Stimulated activated CD4-positive, alpha-beta T cell treated with anti-CD3 and anti-CD28 coated beads, Interleukin-12 subunit alpha, Interleukin-12 subunit beta, amount 100 ng/mL, for 48 hours (primary cell): ENCODE results near the gene ANKRD13C.

Experiments
- DNase-seq, 3 donors: peaks; one replicate each; pipeline ENCODE4 v3.0.0-alpha.2; 2020; ENCODE audit warnings: low read depth in 2 of 3, low spot score in 1 of 3

ANKRD13C gene

DNA sequence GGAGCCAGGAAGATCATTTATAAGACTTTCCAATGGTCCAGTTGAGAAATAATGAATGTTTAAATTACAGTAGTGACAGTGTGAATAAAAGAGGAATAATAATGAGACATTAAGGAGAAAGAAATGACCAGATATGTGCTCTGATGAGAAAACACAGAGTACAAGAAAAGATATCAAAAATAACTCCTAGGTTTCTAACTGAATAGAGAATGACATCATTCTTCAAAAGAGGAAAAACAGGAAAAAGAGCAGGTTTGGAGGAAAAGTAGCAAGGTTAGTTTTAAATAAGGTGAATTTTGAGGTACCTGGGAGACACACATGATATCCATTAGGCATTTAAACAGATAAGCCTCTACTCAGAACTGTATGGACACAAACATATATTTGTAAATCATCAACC lies 55.0 kb downstream of the ANKRD13C start:
- no peak for DNase-seq

DNA sequence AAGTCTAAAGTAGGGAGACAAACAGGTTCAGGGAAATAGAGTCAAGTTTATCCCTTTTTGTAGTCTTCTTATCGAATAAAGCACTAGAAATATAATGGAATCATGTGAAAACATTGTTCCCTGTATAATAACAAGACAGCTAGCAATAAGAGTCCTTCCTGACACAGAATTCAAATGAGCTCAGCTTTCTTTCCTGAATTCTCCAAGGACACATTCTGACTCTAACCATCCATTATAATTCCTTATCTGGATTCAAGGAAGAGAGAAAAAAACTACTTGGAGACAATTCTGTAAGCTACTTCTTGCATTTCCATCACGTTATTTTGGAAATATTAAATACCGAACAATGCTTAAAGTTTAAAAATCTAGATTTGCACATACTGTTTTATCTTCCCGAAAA lies 58.8 kb downstream of the ANKRD13C start:
- no peak for DNase-seq

DNA sequence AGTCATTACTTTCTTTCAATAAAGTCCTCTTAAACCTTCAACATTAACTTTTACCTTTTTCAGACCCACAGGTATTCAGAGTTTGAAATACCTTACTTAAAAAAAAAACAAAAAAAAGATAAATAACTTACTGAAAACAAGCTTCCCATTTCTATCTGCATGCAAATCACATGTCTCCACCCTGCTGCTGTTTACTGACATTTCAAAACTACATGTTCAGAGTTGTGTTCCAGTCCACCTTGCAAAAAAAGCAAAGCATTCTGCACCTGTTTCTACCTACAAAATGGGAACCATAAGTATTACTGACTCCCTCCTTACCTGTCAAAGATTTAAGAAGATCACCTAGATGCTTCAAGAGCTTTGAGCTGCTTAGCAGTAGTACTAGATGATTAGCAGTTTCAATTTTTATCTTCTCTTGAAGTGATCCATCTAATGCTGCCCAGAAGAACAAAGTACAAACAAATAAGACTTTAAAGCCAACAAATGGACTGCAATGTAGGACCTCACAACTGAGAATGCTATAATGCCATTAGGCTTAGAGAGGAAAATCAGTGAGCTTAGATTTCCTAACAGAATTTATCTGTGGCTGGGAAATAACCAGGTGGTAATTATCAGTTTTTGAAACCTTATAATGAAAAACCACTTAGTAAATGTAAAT lies 61.2 kb downstream of the ANKRD13C start:
- no peak for DNase-seq

- no peak for DNase-seq
These were observed 64.3 kb downstream of the ANKRD13C start for GRCh38 chr1:70290218-70290617.

DNA sequence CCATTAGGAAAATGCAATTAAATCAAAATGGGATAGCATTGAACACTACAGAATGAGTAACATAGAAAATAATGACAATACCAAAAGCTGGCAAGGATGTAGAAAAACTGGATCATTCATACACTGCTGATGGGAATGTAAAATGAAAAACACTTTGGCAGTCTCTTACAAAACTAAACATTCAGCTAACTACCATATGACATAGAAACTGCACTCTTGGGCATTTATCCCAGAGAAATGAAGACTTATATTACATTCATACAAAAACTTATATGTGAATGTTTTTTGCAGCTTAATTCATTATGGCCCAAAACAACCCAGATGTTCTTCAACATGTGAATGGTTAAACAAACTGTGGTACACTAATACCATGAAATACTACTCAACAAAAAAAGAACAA lies 66.4 kb downstream of the ANKRD13C start:
- no peak for DNase-seq

- no peak for DNase-seq
These were observed 68.1 kb downstream of the ANKRD13C start for GRCh38 chr1:70286453-70286852.

DNA sequence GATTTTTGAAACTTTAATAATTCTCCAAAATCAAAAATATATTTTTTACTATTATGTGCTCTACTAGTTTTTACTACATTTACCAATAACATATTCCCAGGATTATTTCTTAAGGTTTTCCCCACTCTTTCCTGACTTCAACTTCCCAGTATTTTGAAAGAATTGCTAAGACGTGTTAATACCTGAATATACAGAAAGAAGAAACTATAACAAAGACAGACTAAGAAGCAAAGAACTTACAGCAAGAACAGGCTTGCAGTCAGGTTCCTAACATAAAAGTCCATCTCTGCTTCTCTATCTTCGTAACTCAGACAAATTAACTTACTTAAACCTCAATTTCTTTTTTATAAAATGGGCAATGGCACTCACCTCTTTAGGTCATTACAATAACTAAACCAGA lies 70.2 kb downstream of the ANKRD13C start:
- no peak for DNase-seq

DNA sequence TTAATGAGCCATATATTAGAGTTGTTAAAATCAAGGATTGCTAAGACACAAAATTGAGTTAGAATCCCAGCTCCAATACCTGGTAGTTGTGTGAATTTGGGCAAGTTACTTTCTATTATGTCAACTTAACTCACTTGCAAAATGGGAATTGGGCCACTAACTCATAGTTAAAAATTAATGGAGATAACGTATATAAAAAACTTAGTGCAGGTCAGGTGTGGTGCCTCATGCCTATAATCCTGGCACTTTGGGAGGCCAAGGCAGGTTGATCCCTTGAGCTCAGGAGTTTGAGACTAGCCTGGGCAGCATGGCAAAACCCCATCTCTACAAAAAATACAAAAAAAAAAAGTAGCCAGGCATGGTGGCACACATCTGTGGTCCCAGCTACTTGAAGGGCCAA lies 75.8 kb downstream of the ANKRD13C start:
- DNase-seq = no peak

- DNase-seq = no peak
These were observed 76.6 kb downstream of the ANKRD13C start for GRCh38 chr1:70277875-70278274.

GRCh38 chr1:70265946-70266345 lies 88.6 kb downstream of the ANKRD13C start:
- no peak for DNase-seq

DNA sequence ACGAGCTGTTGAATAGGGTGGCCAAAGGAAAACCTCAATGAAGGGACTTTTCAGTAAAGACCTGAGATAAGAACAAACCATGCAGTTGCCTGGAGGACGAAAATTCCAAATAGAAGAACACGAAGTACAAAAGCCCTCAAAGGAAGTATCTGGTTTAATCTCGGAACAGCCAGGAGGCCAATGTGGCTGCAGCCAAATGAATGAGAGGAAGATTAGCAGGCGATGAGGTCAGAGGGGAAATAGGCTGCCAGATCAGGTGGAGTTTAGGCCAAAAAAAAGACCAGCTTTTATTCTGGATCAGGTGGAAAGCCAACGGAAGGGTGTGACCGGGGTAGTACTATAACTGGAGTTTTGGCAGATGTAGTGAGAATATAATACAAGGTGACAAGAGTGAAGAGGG lies 89.7 kb downstream of the ANKRD13C start:
- no peak for DNase-seq

DNA sequence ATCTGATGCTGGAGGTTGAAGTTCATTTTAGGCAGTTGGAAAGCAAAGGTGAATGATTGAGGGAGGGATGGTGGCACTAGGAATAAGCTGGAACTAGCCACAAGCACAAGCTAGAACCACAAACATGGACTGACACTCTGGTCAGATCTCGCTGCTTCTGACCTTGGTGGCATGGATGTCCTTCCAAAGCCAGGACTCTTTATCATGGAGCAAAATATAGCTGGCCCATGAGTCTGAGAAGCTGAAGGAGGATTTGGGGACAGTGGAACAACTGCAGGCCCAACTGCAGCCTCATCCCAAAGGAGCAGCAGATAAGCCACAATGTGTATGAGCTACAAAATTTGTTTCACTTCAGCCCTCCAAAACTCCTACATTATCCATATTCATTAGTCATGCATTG lies 97.9 kb downstream of the ANKRD13C start:
- DNase-seq = no peak

- DNase-seq = no peak
These were observed 105.8 kb downstream of the ANKRD13C start for GRCh38 chr1:70248729-70249128.

DNA sequence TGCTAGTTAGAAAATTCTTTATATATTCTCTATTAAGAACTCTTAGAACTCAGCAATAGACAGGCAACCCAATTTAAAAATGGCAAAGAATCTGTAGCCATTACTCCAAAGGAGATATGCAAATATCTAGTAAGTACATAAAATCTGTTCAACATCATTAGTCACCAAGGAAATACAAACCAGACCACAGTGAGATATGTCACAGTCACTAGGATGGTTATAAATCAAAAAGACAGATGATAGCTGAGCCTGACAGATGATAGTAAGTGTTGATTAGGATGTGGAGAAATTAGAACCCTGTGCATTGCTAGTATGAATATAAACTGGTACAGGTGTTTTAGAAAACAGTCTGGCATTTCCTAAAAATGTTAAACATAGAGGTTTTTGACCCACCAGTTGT lies 106.8 kb downstream of the ANKRD13C start:
- DNase-seq = no peak

DNA sequence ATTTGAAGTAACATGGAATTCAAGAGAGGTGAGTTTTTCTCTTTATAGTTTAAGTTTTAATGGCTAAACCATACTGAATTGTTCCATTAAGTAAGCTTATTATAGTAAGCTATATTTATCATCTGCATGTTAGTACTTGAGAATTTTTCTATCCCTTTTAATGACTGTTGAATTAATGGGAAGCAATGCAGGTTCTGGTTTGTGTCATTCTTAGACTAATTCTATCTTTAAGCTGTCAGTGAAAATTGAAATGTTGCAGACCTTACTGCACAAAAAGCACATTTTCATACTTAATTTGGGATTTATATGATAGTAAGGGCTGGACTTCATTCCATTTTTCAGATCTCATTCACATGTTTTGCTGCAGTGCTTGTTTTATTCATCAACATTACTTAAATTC lies 107.4 kb downstream of the ANKRD13C start:
- DNase-seq = no peak

DNA sequence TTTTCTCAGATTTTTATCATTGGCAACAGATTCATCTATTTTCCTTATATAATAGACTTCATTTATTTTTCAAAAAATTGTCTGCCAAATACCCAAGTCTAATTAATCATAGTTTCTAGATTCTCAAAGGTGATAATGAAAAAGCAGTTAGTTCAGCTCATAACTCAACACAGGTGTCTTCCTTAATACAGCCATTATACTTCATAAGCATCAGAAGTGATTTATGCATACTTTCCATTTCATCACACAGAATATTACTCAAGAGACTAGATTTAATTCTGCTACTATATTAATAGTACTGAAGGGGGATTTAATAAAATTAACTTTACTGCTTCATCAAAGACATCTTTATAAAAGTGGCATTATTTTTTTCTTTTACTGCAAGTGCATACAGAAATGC lies 114.6 kb downstream of the ANKRD13C start:
- no peak for DNase-seq

- no peak for DNase-seq
These were observed 119.8 kb downstream of the ANKRD13C start for GRCh38 chr1:70234733-70235132.

DNA sequence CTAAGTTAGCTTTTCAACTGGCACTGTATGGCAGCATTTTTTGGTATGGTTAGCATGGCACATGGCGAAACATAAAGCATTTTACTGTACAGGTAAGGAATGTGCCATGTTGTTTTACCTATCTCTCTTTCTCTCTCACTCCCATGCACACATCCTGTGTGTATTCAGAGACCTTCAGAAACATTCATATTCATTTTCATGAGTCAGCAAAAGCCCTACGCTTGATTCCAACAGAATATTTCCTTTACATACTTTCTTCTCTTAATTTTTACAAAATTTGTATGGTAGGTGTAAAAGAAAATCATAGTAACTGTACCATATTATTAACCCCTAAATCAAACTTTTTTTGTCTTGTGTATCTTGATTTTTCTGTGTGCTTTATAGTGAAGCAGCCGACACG lies 123.0 kb downstream of the ANKRD13C start:
- no peak for DNase-seq

GRCh38 chr1:70228670-70229069 lies 125.9 kb downstream of the ANKRD13C start:
- DNase-seq = no peak

GRCh38 chr1:70227439-70227838 lies 127.1 kb downstream of the ANKRD13C start:
- DNase-seq = no peak

DNA sequence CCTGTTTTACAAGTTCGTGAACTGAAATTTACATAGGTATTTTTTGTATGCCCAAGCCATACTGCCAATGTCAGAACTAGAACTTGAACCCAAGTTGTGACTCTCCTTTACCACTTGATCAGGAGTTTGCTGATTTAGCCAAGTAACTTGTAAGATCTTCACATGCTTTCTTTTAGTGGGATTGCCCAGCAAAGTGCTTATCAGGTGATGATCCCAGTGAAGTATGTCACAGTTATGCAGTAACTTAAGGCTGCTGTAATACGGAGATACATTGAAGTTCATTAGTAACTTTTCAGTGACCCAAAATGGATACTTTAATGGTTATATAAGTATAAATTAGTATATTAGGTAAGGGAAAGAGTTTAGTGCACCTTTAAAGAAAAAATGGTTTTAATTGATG lies 129.6 kb downstream of the ANKRD13C start:
- no peak for DNase-seq

GRCh38 chr1:70222716-70223235 lies 131.7 kb downstream of the ANKRD13C start:
- no peak for DNase-seq
